COR-L47 (cell line): ENCODE data around the gene MAP4K5.

Source experiments
- DNase-seq: peaks from one replicate; lab custom pipeline; 2025; lab: John Stamatoyannopoulos, UW

Gene MAP4K5

DNA sequence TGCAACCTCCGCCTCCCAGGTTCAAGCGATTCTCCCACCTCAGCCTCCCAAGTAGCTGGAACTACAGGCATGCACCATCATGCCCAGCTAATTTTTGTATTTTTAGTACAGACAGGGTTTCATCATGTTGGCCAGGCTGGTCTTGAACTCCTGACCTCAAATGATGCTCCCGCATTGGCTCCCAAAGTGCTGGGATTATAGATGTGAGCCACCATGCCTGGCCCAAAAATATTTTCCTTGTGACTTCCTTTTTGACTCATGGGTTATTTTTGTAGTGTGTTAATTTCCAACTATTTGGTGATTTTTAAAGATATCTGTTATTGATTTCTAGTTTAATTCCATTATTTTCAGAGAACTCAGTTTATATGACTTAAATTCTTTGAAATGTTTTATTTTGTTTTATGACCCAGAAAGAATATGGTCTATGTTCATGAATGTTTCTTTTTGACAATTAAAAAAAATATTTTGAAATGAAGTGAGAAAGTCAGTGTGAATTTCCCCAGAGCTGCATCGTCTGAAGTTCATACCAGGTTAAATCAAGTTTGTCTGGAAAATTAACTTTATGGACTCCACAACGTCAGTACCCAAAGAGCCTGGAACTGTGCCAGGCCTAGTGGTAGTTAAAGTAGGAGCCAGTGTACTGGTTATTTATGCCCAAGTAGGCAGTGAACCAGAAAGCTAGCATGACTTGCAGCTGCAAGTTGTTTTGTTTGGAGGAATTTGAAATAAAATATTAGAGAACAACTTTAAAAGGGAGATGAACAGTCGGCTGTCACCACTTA, 132.9 kb downstream of the MAP4K5 start:
- DNase-seq: no peak

DNA sequence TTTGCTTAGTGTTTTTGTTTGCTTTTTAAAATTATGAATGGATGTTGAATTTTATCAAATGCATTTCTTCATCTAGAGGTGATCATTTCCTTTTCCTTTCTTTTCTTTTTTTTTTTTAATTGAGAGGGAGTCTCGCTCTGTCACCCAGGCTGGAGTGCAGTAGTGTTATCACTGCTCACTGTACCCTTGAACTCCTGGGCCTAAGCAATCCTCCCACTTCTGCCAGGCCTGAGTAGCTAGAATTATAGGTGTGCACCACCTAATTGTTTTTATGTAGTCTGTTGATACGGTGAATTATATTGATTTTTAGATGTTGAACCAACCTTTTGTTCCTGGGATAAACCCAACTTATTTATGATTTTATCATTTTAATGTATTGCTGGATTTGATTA, 134.2 kb downstream of the MAP4K5 start:
- no peak for DNase-seq

- no peak for DNase-seq
Measured at GRCh38 chr14:50397390-50398188, 134.8 kb downstream of the MAP4K5 start.

GRCh38 chr14:50396631-50397389, 135.6 kb downstream of the MAP4K5 start, which contains the start of gene CDKL1:
Gene CDKL1, minus strand, starts transcription at chr14:50396881. Its CDS starts 1,013 bp downstream, at chr14:50395868.
- peak; percentile 20 for DNase-seq

DNA sequence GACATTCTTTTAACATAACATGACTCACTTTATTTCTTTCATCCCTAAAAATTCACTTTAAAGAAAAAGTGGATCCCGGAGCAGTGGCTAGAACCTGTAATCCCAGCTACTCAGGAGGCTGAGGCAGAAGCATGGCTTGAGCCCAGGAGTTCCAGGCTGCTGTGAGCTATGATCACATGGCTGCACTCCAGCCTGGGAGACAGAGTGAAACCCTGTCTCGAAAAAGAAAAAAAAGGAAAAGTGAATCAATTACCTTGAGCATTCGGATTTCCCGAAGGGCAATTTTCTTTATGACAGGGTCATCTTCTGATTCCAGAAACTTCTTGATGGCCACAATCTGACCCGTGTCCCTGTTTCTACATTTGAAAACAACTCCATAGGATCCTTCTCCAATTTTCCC, 136.9 kb downstream of the MAP4K5 start:
- DNase-seq: no peak

GRCh38 chr14:50394713-50395112, 137.7 kb downstream of the MAP4K5 start:
- no peak for DNase-seq

DNA sequence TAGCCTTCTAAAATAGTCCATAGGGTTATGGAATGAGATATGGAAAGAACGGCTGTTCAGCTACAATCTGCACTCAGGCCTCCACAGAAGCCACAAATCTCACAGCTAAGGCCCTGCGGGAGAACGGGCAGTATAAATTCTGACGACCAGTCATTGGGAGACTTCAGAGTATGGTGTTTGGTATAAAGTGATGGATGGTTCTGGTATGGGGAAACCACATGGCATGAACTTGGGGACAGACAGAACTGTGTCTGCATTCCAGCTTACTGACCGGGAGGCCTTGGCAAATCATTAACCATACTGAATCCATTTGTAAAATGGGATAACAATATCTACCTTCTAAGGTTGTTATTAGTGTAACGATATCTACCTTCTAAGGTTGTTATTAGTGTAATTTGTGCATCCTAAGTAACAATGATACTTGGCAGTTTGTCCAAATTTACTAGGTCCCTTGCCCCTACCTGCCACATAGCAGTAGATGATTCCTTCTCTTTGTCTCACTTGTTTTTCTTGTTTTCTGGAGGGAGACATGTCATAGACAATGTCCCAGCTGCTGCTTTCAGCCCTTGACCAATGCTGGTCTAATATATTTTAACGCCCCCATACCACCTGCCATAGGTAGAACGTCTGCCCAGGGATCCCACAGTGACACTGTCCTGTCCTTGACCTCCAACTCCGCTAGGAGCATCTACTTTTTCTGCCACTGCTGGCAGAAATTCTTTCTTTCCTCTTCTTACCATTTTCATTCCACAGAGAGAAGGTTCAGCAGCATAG, 142.5 kb downstream of the MAP4K5 start:
- no peak for DNase-seq

GRCh38 chr14:50388256-50388931, 144.0 kb downstream of the MAP4K5 start:
- DNase-seq: no peak

DNA sequence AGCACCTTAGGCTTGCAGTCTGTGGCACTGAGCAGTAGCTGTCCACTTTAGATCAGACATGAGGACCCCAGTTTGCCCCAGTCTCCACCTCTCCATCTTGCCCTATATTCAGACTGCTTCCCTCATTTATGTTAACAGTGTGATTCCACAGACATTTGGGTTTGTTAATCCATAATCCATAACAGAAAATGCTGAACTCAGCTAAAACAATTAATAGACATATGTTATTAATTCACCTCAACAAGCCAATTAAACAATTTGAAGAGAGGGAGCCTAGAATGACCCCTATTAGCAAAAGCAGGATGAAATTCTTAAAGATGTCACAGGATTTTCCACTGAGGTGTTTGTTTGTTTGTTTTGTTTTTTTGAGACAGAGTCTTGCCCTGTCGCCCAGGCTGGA, 144.8 kb downstream of the MAP4K5 start:
- DNase-seq: no peak

- no peak for DNase-seq
Measured at GRCh38 chr14:50383618-50384225, 148.6 kb downstream of the MAP4K5 start.

DNA sequence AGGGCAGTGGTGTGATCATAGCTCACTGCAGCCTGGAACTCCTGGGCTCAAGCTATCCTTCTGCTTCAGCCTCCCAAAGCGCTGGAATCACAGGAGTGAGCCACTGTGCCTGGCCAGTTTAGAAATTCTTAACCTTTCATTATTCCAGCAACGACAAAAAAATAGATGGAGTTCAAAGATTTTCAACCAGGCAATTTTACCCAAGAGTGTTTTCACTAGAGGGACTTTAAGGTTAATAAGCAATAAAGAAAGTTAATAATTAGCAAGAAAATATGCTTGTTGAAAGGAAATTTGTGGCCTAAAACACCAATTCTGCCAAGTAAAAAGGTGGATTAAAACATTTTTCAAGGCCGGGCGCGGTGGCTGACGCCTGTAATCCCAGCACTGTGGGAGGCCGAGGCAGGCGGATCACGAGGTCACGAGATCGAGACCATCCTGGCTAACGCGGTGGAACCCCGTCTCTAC, 150.5 kb downstream of the MAP4K5 start:
- DNase-seq: no peak

DNA sequence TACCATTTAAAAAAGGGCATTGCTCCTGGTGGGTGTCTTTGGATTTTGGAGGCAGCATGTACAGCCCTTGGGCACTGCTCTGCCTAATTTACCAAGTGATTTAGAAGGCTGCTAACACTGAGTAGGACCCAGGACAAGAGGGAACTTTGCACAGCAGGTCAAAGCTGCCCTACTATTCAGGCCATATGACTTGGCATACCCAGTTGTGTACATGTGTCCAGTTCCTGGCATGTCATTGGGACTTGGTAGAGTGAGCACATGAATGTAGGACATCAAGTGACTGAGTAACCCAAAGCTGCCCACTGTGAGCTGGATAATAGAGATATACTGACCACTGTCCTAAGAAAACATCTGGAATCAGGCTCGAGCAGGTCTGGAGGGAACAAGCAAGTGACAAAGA, 151.4 kb downstream of the MAP4K5 start:
- no peak for DNase-seq

- DNase-seq: no peak
Measured at GRCh38 chr14:50380455-50380854, 151.9 kb downstream of the MAP4K5 start.

GRCh38 chr14:50379563-50379962, 152.8 kb downstream of the MAP4K5 start:
- no peak for DNase-seq

DNA sequence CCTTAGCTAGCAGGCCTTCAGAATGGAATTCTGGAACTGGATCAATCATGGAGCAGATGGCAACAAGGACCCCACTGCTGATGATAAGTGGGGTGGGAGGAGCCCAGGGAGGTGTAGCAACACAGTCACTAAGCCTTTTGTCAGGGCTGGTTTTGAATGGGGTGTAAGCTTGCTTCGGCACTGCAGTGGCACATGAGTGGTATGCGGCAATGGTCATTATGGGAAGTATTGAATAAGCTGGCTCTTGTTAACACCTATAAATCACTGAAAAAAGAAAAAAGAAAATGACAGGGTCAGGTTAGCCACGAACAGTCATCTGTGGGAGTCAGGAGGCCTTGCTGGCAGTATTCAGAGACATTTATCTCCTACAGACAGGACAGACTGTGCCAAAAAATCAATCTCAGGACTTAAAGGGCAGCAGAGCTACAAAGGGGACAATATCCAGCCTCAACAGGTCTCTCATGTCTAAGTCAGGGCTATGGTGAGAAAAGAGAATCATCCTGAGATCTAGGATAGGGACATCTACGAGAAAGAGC, 154.8 kb downstream of the MAP4K5 start:
- DNase-seq: no peak

DNA sequence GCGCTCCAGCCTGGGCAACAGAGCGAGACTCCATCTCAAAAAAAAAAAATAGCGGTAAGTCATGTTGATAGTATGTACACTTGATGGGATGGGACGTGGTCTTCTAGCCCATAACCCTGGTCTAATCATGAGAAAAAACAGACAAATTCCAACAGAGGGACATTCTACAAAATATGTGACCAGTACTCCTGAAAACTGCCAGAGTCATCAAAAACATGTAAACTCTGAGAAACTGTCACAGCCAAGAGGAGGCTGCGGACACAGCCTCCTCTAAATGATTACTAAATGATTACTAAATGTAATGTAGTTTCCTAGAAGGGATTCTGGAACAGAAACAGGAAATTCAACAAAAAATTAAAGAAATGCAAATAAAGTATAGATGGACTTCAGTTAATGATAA, 156.6 kb downstream of the MAP4K5 start:
- no peak for DNase-seq

GRCh38 chr14:50373959-50374358, 158.4 kb downstream of the MAP4K5 start:
- DNase-seq: no peak

DNA sequence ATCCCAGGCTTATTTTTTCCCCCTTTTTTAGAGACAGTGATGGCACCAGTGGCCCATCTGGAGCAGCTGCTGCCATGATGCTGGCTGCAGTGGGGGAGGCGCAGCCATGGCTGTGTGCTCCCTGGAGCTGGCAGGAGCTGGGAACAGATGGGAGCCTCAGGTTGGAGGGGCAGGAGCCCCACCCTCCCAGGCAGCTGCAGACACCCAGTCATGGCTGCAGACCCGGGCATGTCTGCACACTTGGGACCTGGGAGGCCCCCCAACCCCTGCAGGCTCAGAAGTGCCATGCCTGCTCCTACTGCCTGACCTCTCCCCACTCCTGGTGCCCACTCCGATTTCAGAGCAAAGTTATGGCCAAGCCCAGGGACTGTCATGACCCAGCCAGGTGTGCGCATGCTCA, 160.8 kb downstream of the MAP4K5 start:
- no peak for DNase-seq
